ENCODE data around the gene ADCK1. TPM values are rescaled to one million over a fixed set of nuclear protein-coding genes. Genes with fewer than 3 reads are reported as not detected.

ADCK1 gene
- total RNA-seq, 1 donor from 2014 or later: 8.0 TPM

DNA sequence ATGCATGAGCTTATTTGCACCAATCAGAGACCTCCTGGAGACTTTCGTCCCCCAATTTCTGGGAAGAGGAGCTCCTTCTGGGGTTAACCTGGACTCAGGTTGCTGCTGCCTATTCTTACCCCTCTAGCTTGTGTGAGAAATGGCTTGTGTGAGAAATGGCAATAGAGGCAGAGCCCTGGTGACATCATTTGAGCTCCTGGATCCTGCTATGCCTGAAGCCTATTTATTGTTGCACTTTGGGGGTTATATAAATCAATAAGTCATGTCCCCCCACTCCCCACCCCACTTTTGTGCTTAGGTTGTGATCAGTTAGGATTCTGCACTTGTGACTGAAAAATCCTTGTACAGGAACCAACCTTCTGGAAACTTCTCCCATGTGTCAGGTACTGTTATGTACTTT, 167.2 kb downstream of the ADCK1 start:
- no peak for DNase-seq (ENCODE audit: low spot score, unreplicated experiment)
- peaks cover 4% of the 10 kb centered on the region for H3K4me1 Mint-ChIP-seq (ENCODE audit: low read depth)
- H3K27ac Mint-ChIP-seq: no peak overlapping the region
- no peaks in the 10 kb centered on the region for H3K36me3 Mint-ChIP-seq (ENCODE audit: insufficient read depth)
- no peaks in the 10 kb centered on the region for H3K9me3 Mint-ChIP-seq (ENCODE audit: low read depth)
- H3K4me3 Mint-ChIP-seq (ENCODE audit: low read depth): no peak overlapping the region
- TF ChIP-seq, protein P1, sequence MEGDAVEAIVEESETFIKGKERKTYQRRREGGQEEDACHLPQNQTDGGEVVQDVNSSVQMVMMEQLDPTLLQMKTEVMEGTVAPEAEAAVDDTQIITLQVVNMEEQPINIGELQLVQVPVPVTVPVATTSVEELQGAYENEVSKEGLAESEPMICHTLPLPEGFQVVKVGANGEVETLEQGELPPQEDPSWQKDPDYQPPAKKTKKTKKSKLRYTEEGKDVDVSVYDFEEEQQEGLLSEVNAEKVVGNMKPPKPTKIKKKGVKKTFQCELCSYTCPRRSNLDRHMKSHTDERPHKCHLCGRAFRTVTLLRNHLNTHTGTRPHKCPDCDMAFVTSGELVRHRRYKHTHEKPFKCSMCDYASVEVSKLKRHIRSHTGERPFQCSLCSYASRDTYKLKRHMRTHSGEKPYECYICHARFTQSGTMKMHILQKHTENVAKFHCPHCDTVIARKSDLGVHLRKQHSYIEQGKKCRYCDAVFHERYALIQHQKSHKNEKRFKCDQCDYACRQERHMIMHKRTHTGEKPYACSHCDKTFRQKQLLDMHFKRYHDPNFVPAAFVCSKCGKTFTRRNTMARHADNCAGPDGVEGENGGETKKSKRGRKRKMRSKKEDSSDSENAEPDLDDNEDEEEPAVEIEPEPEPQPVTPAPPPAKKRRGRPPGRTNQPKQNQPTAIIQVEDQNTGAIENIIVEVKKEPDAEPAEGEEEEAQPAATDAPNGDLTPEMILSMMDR (IDR thresholded peaks at IDR 0.05; ENCODE audit: unreplicated experiment): no peak
- peaks cover 30% of the 10 kb centered on the region for H3K27me3 Mint-ChIP-seq

DNA sequence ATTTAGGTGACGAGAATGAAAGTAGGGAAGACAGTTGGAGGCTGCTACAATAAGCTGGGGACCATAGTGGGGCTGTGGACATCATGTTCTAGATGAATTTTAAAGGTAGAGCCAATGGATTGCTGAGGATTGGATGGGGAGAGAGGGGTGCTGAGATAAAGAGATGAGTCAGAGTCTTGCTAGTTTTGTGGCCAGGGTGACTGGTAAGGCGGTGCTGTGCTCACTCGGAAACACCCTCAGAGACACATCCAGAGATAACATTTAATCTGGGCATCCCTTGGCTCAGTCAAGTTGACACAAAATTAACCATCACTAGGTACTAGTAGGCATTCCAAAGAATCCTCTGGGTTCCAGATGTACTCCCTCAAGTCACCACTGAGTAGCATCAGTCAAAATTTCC, 170.7 kb downstream of the ADCK1 start:
- Mint-ChIP-seq H3K4me1 (ENCODE audit: low read depth) (peaks cover 2% of the 10 kb centered on the region), H3K36me3 (ENCODE audit: insufficient read depth) (no peaks in the 10 kb centered on the region), H3K27ac (no peak overlapping the region), H3K4me3 (ENCODE audit: low read depth) (no peak overlapping the region), H3K27me3 (peaks cover 23% of the 10 kb centered on the region), H3K9me3 (ENCODE audit: low read depth) (no peaks in the 10 kb centered on the region)
- TF ChIP-seq, protein P1 (IDR thresholded peaks at IDR 0.05; ENCODE audit: unreplicated experiment): no peak
- no peak for DNase-seq (ENCODE audit: low spot score, unreplicated experiment)

DNA sequence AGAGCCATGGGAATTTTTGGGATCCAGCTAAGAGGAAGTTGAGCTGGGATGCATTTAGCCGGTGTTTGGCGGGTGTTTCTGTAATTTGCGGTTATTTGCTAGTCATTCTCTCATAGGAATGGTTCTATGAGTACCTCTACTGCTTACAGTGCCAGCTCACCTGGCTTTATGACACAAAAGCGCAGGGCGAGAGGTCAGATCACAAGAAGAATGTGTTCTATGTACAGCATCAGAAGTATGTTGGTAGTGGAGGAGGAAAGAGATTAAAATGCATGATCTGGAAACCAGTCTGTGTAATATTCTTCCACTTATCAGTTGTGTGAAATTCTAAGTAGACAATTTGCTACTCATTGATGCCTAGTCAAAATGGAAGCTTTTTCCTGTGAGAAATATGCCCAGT, 173.3 kb downstream of the ADCK1 start:
- Mint-ChIP-seq H3K4me3 (ENCODE audit: low read depth) (no peak overlapping the region), H3K4me1 (ENCODE audit: low read depth) (peaks cover 1% of the 10 kb centered on the region), H3K36me3 (ENCODE audit: insufficient read depth) (no peaks in the 10 kb centered on the region), H3K9me3 (ENCODE audit: low read depth) (no peaks in the 10 kb centered on the region), H3K27ac (no peak overlapping the region), H3K27me3 (peaks cover 11% of the 10 kb centered on the region)
- no peak for DNase-seq (ENCODE audit: low spot score, unreplicated experiment)
- TF ChIP-seq, protein P1 (IDR thresholded peaks at IDR 0.05; ENCODE audit: unreplicated experiment): no peak

DNA sequence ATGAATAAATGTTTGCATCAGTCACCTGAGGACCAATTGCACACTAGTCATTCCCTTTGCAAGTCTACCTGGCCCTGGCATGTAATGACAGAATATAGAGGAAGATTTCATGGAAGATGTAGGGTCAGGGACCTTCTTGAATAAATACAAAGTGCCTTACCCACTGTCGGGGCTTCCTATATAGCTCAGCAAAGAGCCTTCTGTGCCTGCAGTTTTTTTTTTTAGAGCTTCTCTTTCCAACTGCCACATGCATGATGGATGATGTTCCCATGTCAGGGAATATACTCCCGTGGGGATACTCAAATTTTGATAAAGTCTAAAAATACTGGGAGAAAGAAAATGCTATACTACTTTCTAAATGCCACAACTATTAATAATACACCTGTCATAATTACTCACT, 176.7 kb downstream of the ADCK1 start:
- Mint-ChIP-seq H3K36me3 (ENCODE audit: insufficient read depth) (no peaks in the 10 kb centered on the region), H3K4me1 (ENCODE audit: low read depth) (peaks cover 8% of the 10 kb centered on the region), H3K4me3 (ENCODE audit: low read depth) (no peak overlapping the region), H3K27ac (no peak overlapping the region), H3K9me3 (ENCODE audit: low read depth) (no peaks in the 10 kb centered on the region), H3K27me3 (peaks cover 20% of the 10 kb centered on the region)
- TF ChIP-seq, protein P1 (IDR thresholded peaks at IDR 0.05; ENCODE audit: unreplicated experiment): no peak
- DNase-seq (ENCODE audit: low spot score, unreplicated experiment): no peak

DNA sequence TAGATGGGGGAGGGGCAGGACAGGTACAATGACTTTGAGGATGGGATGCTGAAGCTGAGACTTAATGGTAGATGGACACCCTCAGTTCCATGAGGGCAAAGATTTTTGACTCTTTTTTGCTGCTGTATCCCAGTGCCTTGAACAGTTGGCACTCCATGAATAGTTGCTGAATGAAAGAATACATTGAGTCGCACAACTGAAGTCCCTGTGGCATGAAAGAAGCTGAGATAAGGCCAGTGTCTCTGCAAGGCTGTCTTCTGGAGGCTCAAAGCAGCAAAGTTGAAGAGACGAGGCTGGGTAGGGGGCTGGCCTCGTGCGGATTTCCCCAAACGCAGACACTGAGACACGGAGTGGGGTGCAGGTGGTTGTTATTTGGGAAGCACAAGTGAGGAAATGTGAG, 179.3 kb downstream of the ADCK1 start:
- TF ChIP-seq, protein P1 (IDR thresholded peaks at IDR 0.05; ENCODE audit: unreplicated experiment): no peak

More for the DNA sequence above, 179.3 kb downstream of the ADCK1 start:
- Mint-ChIP-seq H3K4me1 (ENCODE audit: low read depth) (peaks cover 8% of the 10 kb centered on the region), H3K9me3 (ENCODE audit: low read depth) (no peaks in the 10 kb centered on the region), H3K27me3 (peaks cover 20% of the 10 kb centered on the region), H3K36me3 (ENCODE audit: insufficient read depth) (no peaks in the 10 kb centered on the region), H3K4me3 (ENCODE audit: low read depth) (no peak overlapping the region), H3K27ac (no peak overlapping the region)
- no peak for DNase-seq (ENCODE audit: low spot score, unreplicated experiment)
